GM12875 (cell line): ENCODE measurements around the gene PPARD.

ENCODE experiments used
- H3K4me3 ChIP-seq: one replicate; pipeline ENCODE4 v1.5.1; 2011; ENCODE audit warnings: low read depth, low read length, control low read depth
- CTCF ChIP-seq: IDR thresholded peaks from 2 replicates; pipeline ENCODE4 v1.5.1; 2011; ENCODE audit warnings: low read depth, mild to moderate bottlenecking, control low read depth, inconsistent platforms, low read length, moderate library complexity, borderline replicate concordance; ENCODE audit not compliant: insufficient read depth

PPARD gene

GRCh38 chr6:35445691-35446090 lies 103.3 kb downstream of the PPARD start:
- no peak for TF ChIP-seq CTCF
- H3K4me3 ChIP-seq, result no peak overlapping the region

GRCh38 chr6:35448191-35448590 lies 105.8 kb downstream of the PPARD start:
- H3K4me3 ChIP-seq, result no peak overlapping the region
- no peak for TF ChIP-seq CTCF

GRCh38 chr6:35449287-35449881 lies 107.0 kb downstream of the PPARD start:
- H3K4me3 ChIP-seq, result no peak overlapping the region
- TF ChIP-seq CTCF, result peak; percentile 46; the same call in 1 of the 2 replicates

- no peak for TF ChIP-seq CTCF
These were observed 109.2 kb downstream of the PPARD start for GRCh38 chr6:35451354-35452182.

GRCh38 chr6:35452183-35453090 lies 110.1 kb downstream of the PPARD start, which contains the start of gene FANCE:
FANCE (plus strand) TSS chr6:35452338; CDS start chr6:35452546, 208 bp downstream.
- no peak for TF ChIP-seq CTCF
- H3K4me3 ChIP-seq, result peak within 1 kb of the TSS; percentile 68

More at GRCh38 chr6:35451354-35452182, 109.2 kb downstream of the PPARD start:
- H3K4me3 ChIP-seq, result no peak overlapping the region

GRCh38 chr6:35453236-35453635 lies 110.9 kb downstream of the PPARD start:
- no peak for TF ChIP-seq CTCF
- no peak overlapping the region for H3K4me3 ChIP-seq
